IPS-18a (cell line): ENCODE results near the gene MAST4.

Experiments used
- H3K27ac ChIP-seq: one replicate; pipeline ENCODE4 v1.5.1; 2013; ENCODE audit warnings: low read length
- H3K27me3 ChIP-seq: one replicate; pipeline ENCODE4 v1.6.1; 2013; ENCODE audit warnings: mild to moderate bottlenecking, low read length; ENCODE audit not compliant: control insufficient read depth, insufficient read depth
- H3K36me3 ChIP-seq: one replicate; pipeline ENCODE4 v1.6.1; 2013; ENCODE audit warnings: low read depth, low read length; ENCODE audit not compliant: control insufficient read depth
- H3K4me1 ChIP-seq: one replicate; pipeline ENCODE4 v1.6.1; 2013; ENCODE audit warnings: low read depth, low read length; ENCODE audit not compliant: control insufficient read depth
- H3K4me3 ChIP-seq: one replicate; pipeline ENCODE4 v1.5.1; 2013; ENCODE audit warnings: low read length
- H3K9ac ChIP-seq: one replicate; pipeline ENCODE4 v1.6.1; 2013; ENCODE audit warnings: mild to moderate bottlenecking, low read length, moderate library complexity
- H3K9me3 ChIP-seq: one replicate; pipeline ENCODE4 v1.6.1; 2013; ENCODE audit warnings: low read depth, low read length; ENCODE audit not compliant: control insufficient read depth

Gene MAST4

GRCh38 chr5:66708368-66708767 lies 112.2 kb downstream of the MAST4 start:
- H3K27ac ChIP-seq: no peak overlapping the region
- no peak overlapping the region for H3K4me3 ChIP-seq
- H3K9me3 ChIP-seq: no peaks in the 10 kb centered on the region
- H3K36me3 ChIP-seq: no peaks in the 10 kb centered on the region
- H3K4me1 ChIP-seq: no peaks in the 10 kb centered on the region
- H3K27me3 ChIP-seq: peaks cover 57% of the 10 kb centered on the region
- H3K9ac ChIP-seq: no peak overlapping the region

- Histone ChIP-seq H3K4me1 (no peaks in the 10 kb centered on the region), H3K27me3 (peaks cover 35% of the 10 kb centered on the region), H3K36me3 (no peaks in the 10 kb centered on the region), H3K4me3 (no peak overlapping the region), H3K27ac (no peak overlapping the region), H3K9ac (no peak overlapping the region), H3K9me3 (no peaks in the 10 kb centered on the region)
Observed at GRCh38 chr5:66710557-66711088, 114.4 kb downstream of the MAST4 start.

- Histone ChIP-seq H3K27me3 (peaks cover 1% of the 10 kb centered on the region), H3K9ac (no peak overlapping the region), H3K4me1 (no peaks in the 10 kb centered on the region), H3K27ac (no peak overlapping the region), H3K4me3 (no peak overlapping the region), H3K9me3 (no peaks in the 10 kb centered on the region), H3K36me3 (no peaks in the 10 kb centered on the region)
Observed at GRCh38 chr5:66713998-66714397, 117.8 kb downstream of the MAST4 start.

- Histone ChIP-seq H3K4me3 (no peak overlapping the region), H3K9me3 (no peaks in the 10 kb centered on the region), H3K4me1 (peaks cover 10% of the 10 kb centered on the region), H3K36me3 (no peaks in the 10 kb centered on the region), H3K9ac (no peak overlapping the region), H3K27ac (no peak overlapping the region), H3K27me3 (no peaks in the 10 kb centered on the region)
Observed at GRCh38 chr5:66717455-66718373, 121.5 kb downstream of the MAST4 start.

GRCh38 chr5:66718374-66719002 lies 122.3 kb downstream of the MAST4 start:
- H3K27ac ChIP-seq: no peak overlapping the region
- H3K9ac ChIP-seq: no peak overlapping the region
- no peak overlapping the region for H3K4me3 ChIP-seq
- H3K36me3 ChIP-seq: no peaks in the 10 kb centered on the region
- no peaks in the 10 kb centered on the region for H3K9me3 ChIP-seq
- peaks cover 10% of the 10 kb centered on the region for H3K4me1 ChIP-seq
- H3K27me3 ChIP-seq: no peaks in the 10 kb centered on the region

- Histone ChIP-seq H3K4me3 (no peak overlapping the region), H3K27me3 (no peaks in the 10 kb centered on the region), H3K9ac (no peak overlapping the region), H3K36me3 (no peaks in the 10 kb centered on the region), H3K27ac (no peak overlapping the region), H3K9me3 (no peaks in the 10 kb centered on the region), H3K4me1 (peaks cover 10% of the 10 kb centered on the region)
Observed at GRCh38 chr5:66720780-66721179, 124.6 kb downstream of the MAST4 start.

GRCh38 chr5:66722686-66723085 lies 126.5 kb downstream of the MAST4 start:
- Histone ChIP-seq H3K27ac (no peak overlapping the region), H3K36me3 (no peaks in the 10 kb centered on the region), H3K4me1 (peaks cover 10% of the 10 kb centered on the region), H3K4me3 (no peak overlapping the region), H3K9ac (no peak overlapping the region), H3K9me3 (no peaks in the 10 kb centered on the region), H3K27me3 (no peaks in the 10 kb centered on the region)

GRCh38 chr5:66724349-66725139 lies 128.4 kb downstream of the MAST4 start:
- H3K9ac ChIP-seq: no peak overlapping the region
- H3K4me1 ChIP-seq: peaks cover 10% of the 10 kb centered on the region
- no peak overlapping the region for H3K4me3 ChIP-seq
- H3K9me3 ChIP-seq: no peaks in the 10 kb centered on the region
- H3K27me3 ChIP-seq: no peaks in the 10 kb centered on the region
- no peak overlapping the region for H3K27ac ChIP-seq
- H3K36me3 ChIP-seq: no peaks in the 10 kb centered on the region

GRCh38 chr5:66727630-66728029 lies 131.4 kb downstream of the MAST4 start:
- Histone ChIP-seq H3K4me1 (no peaks in the 10 kb centered on the region), H3K9me3 (no peaks in the 10 kb centered on the region), H3K9ac (no peak overlapping the region)

GRCh38 chr5:66728049-66728448 lies 131.9 kb downstream of the MAST4 start:
- H3K9ac ChIP-seq: no peak overlapping the region
- H3K4me1 ChIP-seq: no peaks in the 10 kb centered on the region
- no peaks in the 10 kb centered on the region for H3K27me3 ChIP-seq
- no peaks in the 10 kb centered on the region for H3K9me3 ChIP-seq
- H3K27ac ChIP-seq: no peak overlapping the region
- H3K36me3 ChIP-seq: no peaks in the 10 kb centered on the region
- no peak overlapping the region for H3K4me3 ChIP-seq

More at GRCh38 chr5:66727630-66728029, 131.4 kb downstream of the MAST4 start:
- Histone ChIP-seq H3K27me3 (no peaks in the 10 kb centered on the region), H3K4me3 (no peak overlapping the region), H3K27ac (no peak overlapping the region), H3K36me3 (no peaks in the 10 kb centered on the region)

- H3K27ac ChIP-seq: no peak overlapping the region
Observed at GRCh38 chr5:66737096-66737495, 140.9 kb downstream of the MAST4 start.

More at GRCh38 chr5:66737096-66737495, 140.9 kb downstream of the MAST4 start:
- no peaks in the 10 kb centered on the region for H3K4me1 ChIP-seq
- no peaks in the 10 kb centered on the region for H3K27me3 ChIP-seq
- H3K9me3 ChIP-seq: no peaks in the 10 kb centered on the region
- H3K4me3 ChIP-seq: no peak overlapping the region
- H3K9ac ChIP-seq: no peak overlapping the region
- H3K36me3 ChIP-seq: no peaks in the 10 kb centered on the region
